Bone marrow (tissue), 2 donors: ENCODE results near the gene GZMH.
"Not testable (repeated sequence)": the region's sequence is repeated elsewhere in the genome, so short reads cannot be mapped to it uniquely, and the experiment has no call there.

Experiments
- DNase-seq, 2 donors: peaks; one replicate each; lab custom pipeline; 2025; lab: John Stamatoyannopoulos, UW

The GZMH gene

GRCh38 chr14:24609655-24610344, at the start of gene GZMH:
Gene GZMH, minus strand, starts transcription at chr14:24609685. Its CDS starts 72 bp downstream, at chr14:24609613.
- no peak for DNase-seq

GRCh38 chr14:24648361-24648760, 38.9 kb upstream of the GZMH start:
- DNase-seq: not testable (repeated sequence)

- DNase-seq: no peak
Measured at GRCh38 chr14:24639905-24640304, 30.4 kb upstream of the GZMH start.

GRCh38 chr14:24639270-24639669, 29.8 kb upstream of the GZMH start:
- DNase-seq: no peak

GRCh38 chr14:24634158-24634557, 24.7 kb upstream of the GZMH start, which contains the start of gene GZMB:
Gene GZMB, minus strand, starts transcription at chr14:24634190. Its CDS starts 30 bp downstream, at chr14:24634160.
- no peak for DNase-seq

GRCh38 chr14:24633353-24633752, 23.9 kb upstream of the GZMH start:
- no peak for DNase-seq

GRCh38 chr14:24632761-24633160, 23.3 kb upstream of the GZMH start:
- DNase-seq: no peak

GRCh38 chr14:24632336-24632735, 22.9 kb upstream of the GZMH start:
- DNase-seq: no peak

- no peak for DNase-seq
Measured at GRCh38 chr14:24631749-24632335, 22.4 kb upstream of the GZMH start.

- DNase-seq: no peak
Measured at GRCh38 chr14:24630872-24631477, 21.5 kb upstream of the GZMH start.

GRCh38 chr14:24630087-24630871, 20.8 kb upstream of the GZMH start:
- no peak for DNase-seq

- no peak for DNase-seq
Measured at GRCh38 chr14:24629521-24629920, 20.0 kb upstream of the GZMH start.

- DNase-seq: no peak
Measured at GRCh38 chr14:24613747-24614146, 4.3 kb upstream of the GZMH start.

- no peak for DNase-seq
Measured at GRCh38 chr14:24613241-24613640, 3.8 kb upstream of the GZMH start.

- DNase-seq: no peak
Measured at GRCh38 chr14:24612196-24612595, 2.7 kb upstream of the GZMH start.

- DNase-seq: no peak
Measured at GRCh38 chr14:24607635-24608514, 1.6 kb downstream of the GZMH start.

GRCh38 chr14:24607081-24607480, 2.4 kb downstream of the GZMH start:
- no peak for DNase-seq

- no peak for DNase-seq
Measured at GRCh38 chr14:24606297-24606696, 3.2 kb downstream of the GZMH start.

GRCh38 chr14:24605435-24606190, 3.9 kb downstream of the GZMH start:
- DNase-seq: peak in 1 of 2 donors; percentile 3

GRCh38 chr14:24597403-24597802, 12.1 kb downstream of the GZMH start:
- DNase-seq: no peak
